GM21737 (cell line): ENCODE results near the gene RCAN2.

ENCODE experiments used
- ATAC-seq: cut with Tn5 transposase; IDR thresholded peaks from one replicate; pipeline ENCODE4 v1.9.1; 2021; ENCODE audit warnings: mild to moderate bottlenecking, moderate library complexity; ENCODE audit not compliant: unreplicated experiment

Gene RCAN2

GRCh38 chr6:46500382-46500781 is 9.1 kb upstream of the RCAN2 start:
- no peak for ATAC-seq

DNA sequence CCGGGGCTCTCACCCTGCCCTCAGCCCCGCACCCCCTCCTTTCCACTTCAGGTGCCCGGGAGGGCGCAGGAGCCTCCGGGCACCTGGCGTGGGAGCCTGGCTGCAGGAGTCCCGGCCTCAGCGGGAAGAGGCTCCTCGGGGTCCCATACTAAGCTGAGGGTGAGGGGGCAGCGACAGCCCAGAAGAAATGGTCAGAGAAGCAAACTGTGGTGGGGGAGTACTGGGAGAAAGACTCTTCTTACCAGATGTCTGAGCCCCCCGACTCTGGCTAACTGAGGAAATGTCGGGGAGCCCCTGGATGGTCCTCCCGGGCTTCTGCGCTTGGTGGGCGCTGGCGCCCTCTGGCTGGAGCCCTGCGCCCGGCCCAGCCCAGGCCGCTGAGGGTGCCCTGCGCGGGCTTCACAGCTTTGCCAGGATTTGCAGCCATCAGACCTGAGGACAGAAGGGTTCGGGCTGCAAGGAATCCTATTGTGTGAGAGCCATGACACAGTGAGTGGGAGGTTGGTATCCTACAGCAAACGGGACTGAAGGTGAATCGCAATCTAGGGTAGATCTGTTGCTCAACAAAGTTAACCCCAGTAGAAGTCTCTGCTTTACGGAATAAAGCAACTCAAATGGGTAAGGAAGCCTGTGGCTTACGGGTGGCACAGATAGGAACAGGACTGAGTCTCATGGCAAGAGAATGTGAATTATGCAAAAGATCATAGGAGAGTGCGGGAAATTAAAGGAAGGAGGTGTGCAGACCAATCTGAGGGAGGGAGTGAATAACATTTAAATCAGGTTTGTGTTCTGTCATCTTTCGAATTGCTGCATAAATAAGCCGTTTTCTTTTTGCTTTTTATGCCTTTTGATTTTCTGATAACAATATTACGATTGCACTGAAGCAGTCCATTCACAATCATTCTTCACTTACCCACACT is 639 bp upstream of the RCAN2 start:
- no peak for ATAC-seq

DNA sequence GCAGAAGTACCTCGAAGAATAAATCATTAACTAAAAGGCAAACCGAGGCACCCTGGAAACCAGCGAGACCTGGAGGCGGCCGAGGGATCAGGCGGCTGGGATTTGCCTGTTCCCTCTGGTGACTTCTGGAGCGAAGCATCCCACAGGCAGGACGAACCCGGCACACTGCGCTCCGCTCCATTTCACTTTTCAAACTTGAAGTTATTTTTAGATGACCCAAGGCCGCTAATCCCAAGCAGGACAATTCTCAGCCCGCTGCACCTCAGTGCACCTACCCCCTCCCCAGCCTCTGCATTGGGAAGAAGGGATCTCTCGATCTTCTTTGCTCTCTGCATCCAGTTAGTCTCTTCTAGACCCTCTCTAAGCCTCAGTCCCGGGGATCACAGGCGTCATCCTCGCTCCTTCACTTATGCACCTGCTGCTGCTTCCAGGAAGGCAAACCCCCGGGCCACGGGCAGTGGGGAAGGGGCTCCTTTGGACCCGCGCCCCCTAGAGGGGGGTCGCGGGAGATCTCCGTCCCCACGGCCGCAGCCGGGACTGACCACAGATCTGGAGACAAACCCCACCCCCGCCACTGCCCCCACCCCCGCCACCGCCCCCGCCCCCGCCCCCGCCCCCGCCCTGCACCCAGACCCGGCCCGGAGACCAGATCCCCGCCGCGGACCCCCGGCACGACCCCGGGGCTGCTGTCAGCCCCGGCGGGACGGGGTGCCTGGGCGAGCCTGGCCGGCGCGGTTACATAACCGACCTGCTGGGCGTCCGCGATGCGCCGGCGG is 636 bp downstream of the RCAN2 start:
- ATAC-seq = no peak

- no peak for ATAC-seq
Measured at GRCh38 chr6:46486181-46486580, 5.1 kb downstream of the RCAN2 start.

- ATAC-seq = no peak
Measured at GRCh38 chr6:46484081-46484820, 7.0 kb downstream of the RCAN2 start.

GRCh38 chr6:46476301-46476700 is 14.9 kb downstream of the RCAN2 start:
- no peak for ATAC-seq

GRCh38 chr6:46473881-46474280 is 17.4 kb downstream of the RCAN2 start:
- ATAC-seq = no peak

GRCh38 chr6:46472243-46472642 is 19.0 kb downstream of the RCAN2 start:
- no peak for ATAC-seq

DNA sequence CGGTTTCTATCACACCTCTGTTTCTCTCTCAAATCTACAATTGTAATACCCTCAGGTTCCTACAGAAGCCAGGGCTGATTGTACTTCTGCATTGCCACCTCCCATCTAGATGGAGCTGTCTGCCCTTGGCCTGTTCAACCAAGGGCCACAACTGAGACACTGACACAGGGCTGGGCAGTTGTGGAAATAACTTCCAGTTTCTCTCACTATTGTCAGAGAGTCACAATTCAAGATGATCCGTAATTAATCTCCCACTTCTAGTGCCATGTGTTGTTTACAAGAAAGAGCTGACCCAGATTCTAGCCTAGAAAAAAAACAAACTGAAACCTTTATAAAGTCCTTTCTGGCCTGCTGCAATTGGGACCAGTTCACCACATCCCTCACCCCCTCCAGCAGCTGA is 22.2 kb downstream of the RCAN2 start:
- ATAC-seq = no peak

DNA sequence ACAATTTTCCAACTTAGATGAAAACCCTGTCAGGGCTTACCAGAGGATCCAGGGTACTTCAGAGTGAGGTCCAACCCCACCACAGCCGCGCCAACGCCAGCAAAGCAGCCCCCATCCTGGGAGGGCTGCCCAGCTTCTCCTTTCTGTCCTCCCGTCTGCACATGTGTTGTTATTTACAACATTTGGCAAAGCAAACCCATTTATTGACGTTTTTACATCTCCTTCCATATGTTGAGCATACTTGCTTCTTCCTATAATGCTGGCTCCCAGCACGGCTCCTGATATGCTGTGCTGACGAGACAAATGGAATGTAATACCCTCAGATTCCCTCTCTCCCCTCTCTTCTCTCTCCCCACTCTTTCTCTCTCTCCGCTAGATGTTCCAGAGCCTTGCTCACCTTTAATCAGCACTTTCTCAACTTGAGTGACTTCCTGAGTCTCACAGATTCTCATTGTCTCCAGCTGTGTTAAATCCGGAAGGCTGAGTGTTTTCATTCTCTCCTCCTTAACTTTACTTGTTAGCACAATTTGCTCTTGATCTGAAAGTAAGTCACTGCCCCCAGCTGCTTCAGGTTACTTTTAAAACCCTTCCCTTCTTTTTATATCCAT is 22.7 kb downstream of the RCAN2 start:
- ATAC-seq = no peak

DNA sequence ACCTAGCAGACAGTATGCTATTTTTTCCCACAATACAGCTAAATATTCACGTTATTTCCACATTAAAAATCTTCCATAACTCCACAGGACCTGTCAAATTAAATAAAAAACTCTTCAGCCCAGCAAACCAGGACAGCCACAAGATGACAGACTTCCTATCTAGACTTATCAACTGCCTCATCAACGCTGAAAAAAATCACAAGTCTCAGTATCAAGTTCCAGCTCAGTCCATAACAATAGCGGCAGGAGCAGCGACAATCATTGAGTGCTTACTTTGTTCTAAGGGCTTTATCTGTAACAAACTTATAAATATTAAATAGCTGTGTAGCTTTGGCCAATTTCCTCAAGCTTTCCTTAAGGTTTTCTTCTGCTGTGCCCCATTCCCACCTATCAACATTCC is 24.7 kb downstream of the RCAN2 start:
- ATAC-seq = no peak

DNA sequence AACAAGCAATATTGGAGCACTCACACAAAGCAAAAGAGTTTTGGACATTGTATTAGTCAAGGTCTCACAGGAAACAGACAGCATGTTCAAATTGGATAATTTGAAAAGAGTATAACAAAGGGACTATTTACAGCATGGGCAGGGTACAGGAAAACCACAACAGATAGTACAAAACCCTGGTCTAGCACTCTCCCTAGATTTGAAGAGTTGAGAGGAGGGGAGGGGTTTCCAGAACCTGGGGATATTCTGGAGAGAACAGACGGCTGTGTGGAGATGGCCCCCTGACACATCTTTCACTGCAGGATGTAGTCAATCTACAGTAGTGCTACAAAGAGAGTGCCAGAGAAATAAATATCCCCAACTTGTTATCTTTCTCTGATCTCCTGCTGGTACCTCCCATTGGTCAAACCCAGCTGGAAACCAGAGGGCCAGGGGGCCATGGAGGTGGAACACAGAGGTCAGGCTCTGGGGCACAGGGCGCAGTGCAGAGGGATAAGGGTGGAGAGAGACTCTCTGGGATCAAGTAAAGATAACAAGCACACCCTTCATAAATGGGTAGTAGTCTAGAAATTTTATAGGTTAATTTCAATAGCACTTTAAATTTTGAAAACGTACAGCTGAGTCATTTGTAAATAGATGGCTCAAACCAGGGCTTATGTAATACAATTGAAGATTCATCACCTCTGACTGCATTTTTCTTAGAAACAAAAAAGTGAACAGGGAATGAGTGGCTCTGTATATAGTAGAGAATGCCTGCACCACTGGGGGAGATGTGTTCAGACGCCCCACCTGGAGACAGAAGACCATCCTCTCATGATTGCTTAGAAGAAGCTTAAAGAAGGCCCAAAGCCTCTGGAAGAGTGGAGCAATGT is 25.7 kb downstream of the RCAN2 start:
- no peak for ATAC-seq

DNA sequence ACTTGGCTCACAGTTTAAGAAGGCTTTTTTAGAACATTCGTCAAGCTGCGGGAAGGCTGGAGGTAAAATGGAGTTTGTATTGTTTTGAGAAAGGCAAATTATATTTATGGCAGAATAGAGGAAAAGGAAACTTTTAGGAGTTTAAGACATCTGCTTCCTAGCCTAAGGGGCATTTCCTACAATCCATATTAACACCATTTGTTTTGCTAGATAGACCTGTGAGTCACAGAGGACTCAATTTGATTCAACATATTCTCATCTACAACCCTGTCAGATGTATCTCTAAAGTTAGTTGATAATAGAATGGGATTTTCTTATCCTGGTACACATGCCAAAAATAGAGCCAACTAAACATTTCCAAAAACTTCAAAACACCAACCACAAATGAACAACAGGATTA is 35.0 kb downstream of the RCAN2 start:
- ATAC-seq = no peak

GRCh38 chr6:46454691-46455090 is 36.6 kb downstream of the RCAN2 start:
- no peak for ATAC-seq

DNA sequence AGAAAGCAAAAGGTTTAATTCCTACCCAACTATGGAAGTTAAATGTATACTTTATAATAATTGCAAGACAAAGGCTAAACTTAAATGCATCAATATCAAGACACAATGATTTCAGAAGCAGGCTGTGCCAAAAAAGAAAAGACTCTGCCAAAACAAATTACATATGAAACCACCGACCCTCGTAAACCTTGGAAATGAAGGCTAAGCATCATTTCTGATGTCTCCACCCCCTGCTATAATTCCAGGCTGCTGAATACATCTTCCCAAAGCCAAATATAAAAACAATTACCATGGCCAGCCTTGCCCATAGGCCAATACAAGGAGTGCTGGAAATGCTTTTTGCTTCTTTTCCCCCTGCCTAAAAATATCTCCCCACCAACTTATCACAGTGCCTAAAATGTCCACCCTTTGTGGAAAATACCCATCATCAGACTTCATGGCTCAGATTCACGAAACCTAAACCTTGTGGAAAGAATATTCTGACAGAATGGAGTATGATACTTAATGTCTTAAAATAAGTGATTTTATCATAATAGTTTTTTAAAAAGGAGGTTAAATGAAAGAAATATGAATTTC is 37.4 kb downstream of the RCAN2 start:
- ATAC-seq = no peak

DNA sequence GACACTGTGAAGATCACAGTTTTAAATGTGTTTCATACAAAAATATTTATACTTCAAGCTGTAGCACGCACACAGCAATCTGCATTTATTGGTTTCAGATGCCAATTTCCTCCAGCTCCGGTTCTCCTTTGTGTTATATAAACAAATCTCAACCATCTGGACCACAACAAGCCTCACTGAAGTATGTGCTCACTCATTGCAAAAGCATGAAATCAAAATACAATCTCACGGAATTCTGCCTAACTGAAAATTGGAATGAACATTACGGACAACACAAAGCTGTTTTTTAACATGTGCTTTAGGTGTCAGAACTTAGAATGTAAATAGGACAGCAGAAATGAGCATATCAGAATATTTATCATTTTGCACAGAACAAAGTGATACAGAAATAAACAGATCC is 38.0 kb downstream of the RCAN2 start:
- no peak for ATAC-seq

- no peak for ATAC-seq
Measured at GRCh38 chr6:46452312-46452917, 38.8 kb downstream of the RCAN2 start.

DNA sequence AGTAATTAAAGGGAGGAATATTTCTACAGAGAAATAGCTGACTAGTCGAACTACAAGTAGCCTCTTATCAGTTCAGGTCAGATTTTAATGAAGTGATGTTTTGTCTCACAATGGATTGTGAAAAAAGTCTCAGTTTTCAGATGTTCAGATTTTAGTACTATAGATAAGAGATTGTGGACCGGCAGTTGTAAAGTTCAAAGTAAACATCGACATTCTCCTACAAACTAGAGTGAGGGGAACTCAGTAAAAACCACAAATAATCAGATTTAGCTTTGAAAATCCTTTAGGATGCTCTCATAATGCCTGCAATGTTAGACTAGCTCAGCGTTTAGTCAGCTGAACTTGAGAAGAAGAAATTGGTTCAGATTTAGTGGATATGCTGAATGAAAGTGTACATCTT is 39.9 kb downstream of the RCAN2 start:
- no peak for ATAC-seq

DNA sequence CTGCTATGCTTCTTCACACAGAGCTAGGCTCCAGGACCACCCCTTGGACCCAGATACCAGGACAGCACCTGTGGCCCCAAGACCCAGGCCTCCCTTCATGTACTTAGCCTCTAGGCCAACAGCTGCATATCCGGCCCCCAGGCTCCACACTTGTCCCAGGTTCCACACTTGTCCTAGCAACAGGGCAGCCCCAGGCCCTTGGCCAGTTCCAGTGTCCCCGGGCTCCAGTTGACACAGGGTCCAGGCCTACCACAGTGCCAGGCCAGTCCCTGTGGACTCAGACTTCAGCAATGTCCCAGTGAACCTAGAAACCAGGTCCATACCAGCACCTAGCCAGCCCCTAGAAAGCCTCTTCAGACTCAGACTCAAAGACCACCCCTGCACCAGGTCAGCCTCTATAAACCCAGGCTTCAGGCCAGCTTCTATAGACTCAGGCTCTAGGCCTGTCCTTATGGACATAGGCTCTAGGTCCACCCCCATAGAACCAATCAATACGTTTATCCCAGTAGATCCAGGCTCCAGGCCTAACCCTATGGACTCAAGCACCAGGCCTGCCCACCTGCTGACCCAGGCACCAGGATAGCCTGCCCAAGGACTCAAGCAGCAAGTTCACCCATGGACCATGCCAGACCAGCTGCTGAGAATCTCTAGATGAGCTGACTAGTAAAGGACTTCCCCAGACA is 46.3 kb downstream of the RCAN2 start:
- ATAC-seq = no peak
